A172 (cell line): ENCODE data around the gene NOVA2. TPM values are rescaled to one million over a fixed set of nuclear protein-coding genes. Genes with fewer than 3 reads are reported as not detected.
A peak's percentile ranks its signal among the peaks of the same experiment; 100 is the strongest.

ENCODE experiments used
- DNase-seq: peaks from one replicate; pipeline ENCODE4 v3.0.0-alpha.2; 2015; ENCODE audit warnings: low spot score
- total RNA-seq: library from RNA; depleted of rRNA; stranded (reverse); fragments of >200 nt; shearing (Covaris generic); gene quantifications from 2 replicates; pipeline ENCODE4 v1.2.3, GENCODE V29; 2014

NOVA2 gene
- total RNA-seq, 1 experiment from 2014 or later = 0.53 TPM

- DNase-seq = no peak
Measured at GRCh38 chr19:46000491-46001246, 27.0 kb upstream of the NOVA2 start.

GRCh38 chr19:45999653-46000121, 26.0 kb upstream of the NOVA2 start:
- no peak for DNase-seq

GRCh38 chr19:45998834-45999233, 25.2 kb upstream of the NOVA2 start:
- DNase-seq = no peak

- no peak for DNase-seq
Measured at GRCh38 chr19:45996933-45997332, 23.3 kb upstream of the NOVA2 start.

- DNase-seq = peak; percentile 10
Measured at GRCh38 chr19:45995715-45996385, 22.2 kb upstream of the NOVA2 start.

- peak; percentile 98 for DNase-seq
Measured at GRCh38 chr19:45994998-45995714, 21.5 kb upstream of the NOVA2 start, which contains the start of gene CCDC61. Gene CCDC61 (plus strand): TSS chr19:45995467. CDS start chr19:46003019, 7,552 bp downstream.

- DNase-seq = no peak
Measured at GRCh38 chr19:45994456-45994997, 20.9 kb upstream of the NOVA2 start.

GRCh38 chr19:45990113-45990728, 16.6 kb upstream of the NOVA2 start:
- DNase-seq = no peak

GRCh38 chr19:45985321-45985720, 11.7 kb upstream of the NOVA2 start:
- no peak for DNase-seq

GRCh38 chr19:45981350-45981749, 7.7 kb upstream of the NOVA2 start:
- DNase-seq = no peak

GRCh38 chr19:45978156-45978555, 4.5 kb upstream of the NOVA2 start:
- no peak for DNase-seq

- DNase-seq = no peak
Measured at GRCh38 chr19:45976178-45976577, 2.5 kb upstream of the NOVA2 start.

- DNase-seq = no peak
Measured at GRCh38 chr19:45975306-45976070, 1.8 kb upstream of the NOVA2 start.

GRCh38 chr19:45972947-45973540, 621 bp downstream of the NOVA2 start:
- no peak for DNase-seq

- DNase-seq = no peak
Measured at GRCh38 chr19:45972081-45972946, 1.4 kb downstream of the NOVA2 start.

GRCh38 chr19:45971260-45971902, 2.3 kb downstream of the NOVA2 start:
- DNase-seq = no peak

- DNase-seq = no peak
Measured at GRCh38 chr19:45969676-45970075, 4.0 kb downstream of the NOVA2 start.

GRCh38 chr19:45968626-45969025, 5.0 kb downstream of the NOVA2 start:
- no peak for DNase-seq

- no peak for DNase-seq
Measured at GRCh38 chr19:45967246-45967645, 6.4 kb downstream of the NOVA2 start.
